BLaER1 treated with 17β-estradiol and CSF1 and Interleukin-3, amounts not matched to agents 10 nM and 100 nM (cell line): ENCODE data around the gene GNB4.

ENCODE experiments used
- H3K27ac ChIP-seq, 11 experiments: shearing (Covaris generic); formaldehyde crosslinking; 2 replicates each; pipeline ENCODE4 v1.8.1; 2022
- H3K27me3 ChIP-seq, 11 experiments: shearing (Covaris generic); formaldehyde crosslinking; 2 replicates each; pipeline ENCODE4 v1.8.1; 2022
- H3K36me3 ChIP-seq, 11 experiments: shearing (Covaris generic); formaldehyde crosslinking; 2 replicates each; pipeline ENCODE4 v1.8.1; 2022
- H3K4me1 ChIP-seq, 10 experiments: shearing (Covaris generic); formaldehyde crosslinking; 2 replicates each; pipeline ENCODE4 v1.8.1; 2022
- H3K4me2 ChIP-seq, 11 experiments: shearing (Covaris generic); formaldehyde crosslinking; 2 replicates each; pipeline ENCODE4 v1.8.1; 2022
- H3K4me3 ChIP-seq, 10 experiments: shearing (Covaris generic); formaldehyde crosslinking; 2 replicates each; pipeline ENCODE4 v1.8.1; 2022
- H3K9ac ChIP-seq, 11 experiments: shearing (Covaris generic); formaldehyde crosslinking; 2 replicates each; pipeline ENCODE4 v1.8.1; 2022
- H3K9me3 ChIP-seq, 11 experiments: shearing (Covaris generic); formaldehyde crosslinking; replicated peaks in 1 of 11; 2 replicates each; pipeline ENCODE4 v1.8.1; 2022
- H4K20me1 ChIP-seq, 11 experiments: shearing (Covaris generic); formaldehyde crosslinking; 2 replicates each; pipeline ENCODE4 v1.8.1; 2022
- Cebpa-rat ChIP-seq, 11 experiments: shearing (Covaris generic); IDR thresholded peaks; 2 replicates each; pipeline ENCODE4 v1.8.1; 2022

Gene GNB4

DNA sequence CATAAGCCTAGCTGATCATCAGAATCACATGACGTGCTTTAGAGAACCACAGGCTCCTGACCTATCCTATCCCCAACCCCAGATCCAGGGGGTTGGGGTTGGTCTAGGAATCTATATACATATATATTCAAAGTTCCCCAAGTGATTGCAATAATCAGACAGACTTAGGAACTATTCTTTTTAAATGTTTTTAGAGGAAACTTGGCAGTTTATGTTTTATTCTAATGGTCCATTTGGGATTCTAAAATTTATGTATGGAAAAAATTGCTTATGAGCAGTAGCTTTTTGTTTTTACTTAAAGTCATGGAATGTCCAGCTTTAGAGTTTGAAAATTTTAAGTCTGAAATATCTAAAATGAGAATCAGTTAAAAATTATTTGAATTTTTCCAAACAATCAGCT lies 81.6 kb downstream of the GNB4 start:
- Histone ChIP-seq H3K9ac (no peak overlapping the region), H3K4me1 (no peaks in the 10 kb centered on the region), H3K36me3 (peaks cover 54 to 86% (median 72%) of the 10 kb centered on the region in 11 experiments), H3K9me3 (no peaks in the 10 kb centered on the region), H3K4me3 (no peak overlapping the region), H3K4me2 (no peak overlapping the region), H3K27me3 (no peaks in the 10 kb centered on the region), H4K20me1 (no peaks in the 10 kb centered on the region), H3K27ac (no peak overlapping the region)
- no peak for TF ChIP-seq Cebpa-rat (IDR thresholded peaks at IDR 0.05)

DNA sequence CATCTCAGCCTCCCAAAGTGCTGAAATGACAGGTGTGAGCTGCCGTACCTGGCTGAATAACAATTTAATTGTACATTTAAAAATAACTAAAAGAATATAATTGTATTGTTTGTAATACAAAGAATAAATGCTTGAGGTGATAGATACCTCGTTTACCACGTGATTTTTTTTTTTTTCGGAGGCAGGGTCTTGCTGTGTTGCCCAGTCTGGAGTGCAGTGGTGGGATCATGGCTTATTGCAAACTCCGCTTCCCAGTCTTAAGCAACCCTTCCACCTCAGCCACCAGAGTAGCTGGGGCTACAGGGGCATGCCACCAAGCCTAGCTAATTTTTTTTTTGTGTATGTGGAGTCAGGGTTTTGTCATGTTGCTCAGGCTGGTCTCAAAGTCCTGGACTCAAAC lies 87.9 kb downstream of the GNB4 start:
- H3K4me3 ChIP-seq: no peak overlapping the region
- H3K36me3 ChIP-seq: peaks cover 91 to 100% (median 99%) of the 10 kb centered on the region in 11 experiments
- H3K27ac ChIP-seq: no peak overlapping the region
- H3K9ac ChIP-seq: no peak overlapping the region
- H3K9me3 ChIP-seq: no peaks in the 10 kb centered on the region
- H4K20me1 ChIP-seq: no peaks in the 10 kb centered on the region; a peak in 1 of 22 replicates
- no peak for TF ChIP-seq Cebpa-rat (IDR thresholded peaks at IDR 0.05)
- no peaks in the 10 kb centered on the region for H3K4me1 ChIP-seq
- no peak overlapping the region for H3K4me2 ChIP-seq
- no peaks in the 10 kb centered on the region for H3K27me3 ChIP-seq

DNA sequence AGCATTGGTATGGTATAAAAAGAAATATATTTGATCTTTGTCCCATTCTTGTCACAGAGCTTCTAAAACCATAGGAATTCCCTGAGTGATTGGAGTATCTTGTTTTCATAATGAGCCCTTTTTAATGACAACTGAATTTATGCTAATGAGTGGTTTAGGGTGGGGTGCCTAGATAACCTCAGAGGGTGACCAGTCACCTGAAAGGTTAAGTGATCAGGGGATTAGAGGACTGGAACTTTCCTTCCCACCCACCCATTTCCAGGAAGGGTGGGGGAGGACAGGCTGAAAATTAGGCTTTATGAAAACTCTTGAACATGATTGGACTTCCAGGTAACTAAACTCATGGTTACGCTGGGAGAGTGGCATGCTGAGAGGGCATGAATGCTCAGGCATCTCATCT lies 95.3 kb downstream of the GNB4 start:
- Histone ChIP-seq H4K20me1 (peaks cover 0 to 15% (median 0%) of the 10 kb centered on the region in 11 experiments; a peak in 4 of 22 replicates), H3K4me2 (no peak overlapping the region), H3K4me3 (no peak overlapping the region), H3K4me1 (peaks cover 0 to 8% (median 0%) of the 10 kb centered on the region in 10 experiments; a peak in 1 of 20 replicates), H3K9me3 (no peaks in the 10 kb centered on the region), H3K27ac (no peak overlapping the region), H3K9ac (no peak overlapping the region), H3K36me3 (peaks cover 95 to 100% (median 99%) of the 10 kb centered on the region in 11 experiments), H3K27me3 (no peaks in the 10 kb centered on the region)
- no peak for TF ChIP-seq Cebpa-rat (IDR thresholded peaks at IDR 0.05)

DNA sequence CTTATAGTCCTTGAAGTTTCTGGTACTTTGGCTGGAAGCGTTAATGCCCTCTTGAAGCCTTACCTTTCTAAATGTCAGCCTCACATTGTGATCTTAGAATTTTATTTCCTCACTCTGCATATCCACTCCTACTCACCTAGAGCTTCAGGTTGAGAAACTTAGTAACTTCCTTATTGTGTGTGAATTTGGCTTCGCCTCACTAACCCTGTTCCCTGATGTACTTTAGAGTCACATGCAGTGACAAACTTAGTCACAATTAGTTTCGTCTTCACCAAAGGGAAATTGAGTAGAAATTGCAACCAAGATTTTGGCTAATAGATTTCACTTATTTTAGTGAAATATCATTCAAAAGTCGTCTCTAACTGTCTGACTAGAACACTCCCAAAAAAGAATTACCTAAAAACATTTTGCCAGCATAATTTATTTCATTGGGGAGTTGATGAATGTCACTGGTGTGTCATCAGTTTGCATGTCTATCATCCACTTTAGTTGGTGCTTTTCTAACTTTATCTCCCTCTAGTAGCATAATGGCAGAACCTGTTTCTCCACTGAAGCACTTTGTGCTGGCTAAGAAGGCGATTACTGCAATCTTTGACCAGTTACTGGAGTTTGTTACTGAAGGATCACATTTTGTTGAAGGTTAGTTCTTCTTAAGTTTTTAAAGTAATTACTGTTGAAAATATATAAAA lies 102.8 kb downstream of the GNB4 start:
- TF ChIP-seq Cebpa-rat (IDR thresholded peaks at IDR 0.05): no peak
- no peaks in the 10 kb centered on the region for H3K27me3 ChIP-seq
- peak overlapping the region; percentile 75 to 95 (median 82) for H3K4me3 ChIP-seq
- peak overlapping the region; percentile 46 to 83 (median 76); a peak in 21 of 22 replicates for H3K27ac ChIP-seq
- H3K4me2 ChIP-seq: peak overlapping the region; percentile 77 to 93 (median 81)
- H3K9ac ChIP-seq: peak overlapping the region; percentile 71 to 87 (median 83)
- peaks cover 14 to 24% (median 18%) of the 10 kb centered on the region in 10 experiments for H3K4me1 ChIP-seq
- no peaks in the 10 kb centered on the region for H3K9me3 ChIP-seq
- peaks cover 36 to 45% (median 41%) of the 10 kb centered on the region in 11 experiments for H3K36me3 ChIP-seq
- peaks cover 0 to 9% (median 0%) of the 10 kb centered on the region in 11 experiments; a peak in 4 of 22 replicates for H4K20me1 ChIP-seq

DNA sequence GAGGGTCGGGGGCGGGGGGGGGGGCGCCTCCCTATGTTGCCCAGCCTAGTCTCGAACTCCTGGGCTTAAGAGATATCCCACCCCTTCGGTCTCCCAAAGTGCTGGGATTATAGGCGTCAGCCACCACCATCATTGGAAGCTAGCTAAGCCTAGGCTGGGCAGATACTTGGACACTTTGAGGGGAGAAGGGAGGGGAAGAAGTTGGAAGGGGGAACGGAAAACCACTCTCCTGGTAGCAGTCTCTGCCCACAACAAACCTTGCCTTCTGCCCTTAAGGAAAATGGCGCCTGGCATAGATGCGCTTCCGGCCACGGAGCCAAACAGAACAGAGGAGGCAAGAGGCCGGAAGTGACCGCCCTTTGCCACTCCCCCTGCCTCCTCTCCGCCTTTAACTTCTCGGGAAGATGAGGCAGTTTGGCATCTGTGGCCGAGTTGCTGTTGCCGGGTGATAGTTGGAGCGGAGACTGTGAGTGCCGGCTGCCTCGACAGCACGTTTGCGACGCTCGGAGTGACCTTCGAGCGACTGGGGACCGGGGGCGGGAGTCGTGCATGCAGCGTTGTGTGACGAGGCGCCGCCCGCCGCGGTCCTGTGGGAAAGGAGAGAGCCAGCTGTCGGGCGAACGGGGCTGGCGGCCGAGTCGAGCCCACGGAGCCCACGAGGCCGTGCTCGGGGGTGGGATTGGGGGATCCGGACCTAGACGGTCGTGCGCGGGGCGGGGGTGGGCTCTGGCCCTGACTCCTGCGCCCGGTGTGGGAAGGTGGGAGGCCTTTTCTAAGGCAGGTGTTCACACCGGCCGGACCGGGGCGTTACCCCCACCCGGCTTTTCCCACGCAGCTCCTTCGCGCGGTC lies 103.7 kb downstream of the GNB4 start, which contains the start of gene MFN1:
MFN1 (plus strand) TSS at position 365 of the 850 bp plus-strand sequence. CDS start 1,143 bp downstream, outside the sequence.
- Histone ChIP-seq H3K27me3 (no peaks in the 10 kb centered on the region), H3K9me3 (no peaks in the 10 kb centered on the region), H3K4me2 (peak within 1 kb of the TSS; percentile 77 to 93 (median 83)), H3K36me3 (peaks cover 29 to 36% (median 33%) of the 10 kb centered on the region in 11 experiments), H3K4me3 (peak within 1 kb of the TSS; percentile 75 to 95 (median 82)), H3K4me1 (peaks cover 14 to 24% (median 18%) of the 10 kb centered on the region in 10 experiments), H4K20me1 (peaks cover 0 to 9% (median 0%) of the 10 kb centered on the region in 11 experiments; a peak in 4 of 22 replicates), H3K27ac (peak within 1 kb of the TSS; percentile 54 to 83 (median 76)), H3K9ac (peak within 1 kb of the TSS; percentile 71 to 87 (median 83))
- no peak for TF ChIP-seq Cebpa-rat (IDR thresholded peaks at IDR 0.05)
